Measurements from ENCODE around the gene S100A3. TPM values are rescaled to one million over a fixed set of nuclear protein-coding genes. Genes with fewer than 3 reads are reported as not detected.

The S100A3 gene
- total and polyA plus RNA-seq, 2 of the 8 experiments (the other 6 are each of a cell fraction or from before 2014, with no cell fraction given), result 0.26 to 0.47 TPM

DNA sequence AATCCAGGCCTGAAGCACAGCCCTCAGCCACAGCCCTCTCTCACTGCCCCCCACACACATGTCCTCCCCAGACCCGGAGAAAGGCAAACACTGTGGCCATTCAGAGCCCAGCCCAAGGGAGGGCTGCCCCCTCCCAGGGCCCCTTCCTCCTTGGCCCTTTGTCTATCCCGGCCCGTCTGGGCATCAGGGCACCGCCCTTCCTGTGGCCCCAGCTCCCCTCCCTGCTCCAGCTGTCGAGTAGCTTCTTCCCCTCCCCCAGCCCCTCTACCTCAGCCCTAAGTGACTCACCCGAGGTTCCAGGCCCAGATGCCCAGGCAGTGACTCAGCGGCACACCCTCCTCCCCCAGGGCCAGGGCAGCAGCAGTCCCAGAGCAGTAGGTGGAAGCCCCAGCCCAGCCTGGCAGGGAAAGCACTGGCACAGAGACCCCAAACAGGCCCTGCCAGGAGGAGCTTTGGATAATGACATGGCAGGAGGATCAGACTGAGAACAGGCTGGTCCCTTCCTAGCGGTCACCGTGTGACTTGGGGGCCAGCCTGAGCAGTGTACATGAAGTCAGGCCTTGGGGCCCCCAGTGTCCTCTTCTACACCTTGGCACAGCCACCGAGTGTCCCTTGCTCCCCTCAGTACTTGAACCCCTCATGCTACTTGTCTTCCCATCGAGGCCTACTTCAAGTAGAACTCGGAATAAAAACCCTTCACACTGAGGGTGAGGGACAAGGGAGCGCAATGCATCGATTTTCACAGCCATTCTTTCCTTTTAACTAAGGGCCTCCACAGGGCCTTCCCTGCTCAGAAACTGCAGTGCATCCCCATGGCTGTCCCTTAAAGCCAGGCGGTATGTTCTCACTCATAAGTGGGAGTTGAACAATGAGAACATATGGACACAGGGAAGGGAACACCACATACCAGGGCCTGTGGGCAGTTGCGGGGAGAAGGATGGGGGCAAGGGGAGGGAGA is 17.6 kb upstream of the S100A3 start:
- H4K20me1 ChIP-seq (replicated peaks in 1 of 2; ENCODE audit: control insufficient read depth in 1 of 2, insufficient read depth in 2 of 2, low read length in 2 of 2), result no peaks in the 10 kb centered on the region
- no peak overlapping the region for H3K23ac ChIP-seq (ENCODE audit: insufficient read length)
- H3K9me3 ChIP-seq (ENCODE audit: insufficient read depth in 2 of 2, low read depth in 1 of 2, low read length in 1 of 2), result no peaks in the 10 kb centered on the region
- peak overlapping the region; percentile 34 for H4K5ac ChIP-seq (ENCODE audit: insufficient read length, low read depth, low read length)
- 48% methylated on average over 16 of the region's 16 CpGs; no CpG with 5 or more reads in 1 of the 2 experiments for WGBS, 2 experiments (ENCODE audit: extremely low coverage in 1 of 2, insufficient coverage in 1 of 2, insufficient read length in 1 of 2, insufficient replicate concordance in 2 of 2, low coverage in 1 of 2, low lambda C conversion rate in 2 of 2, missing lambda C conversion rate in 1 of 2)
- H2BK120ac ChIP-seq (replicated peaks; ENCODE audit: low read depth, low read length), result peak overlapping the region; percentile 96
- ChIA-PET POLR2A (ENCODE audit: partially characterized antibody) (interaction anchor here (0.7 to 1.6 kb wide), 12 partner anchors 10 to 82 kb away, joined by 3 to 7 read pairs (median 4); partner anchors contain the start of genes CHTOP, S100A13, S100A16 and S100A4), CTCF (ENCODE audit: partially characterized antibody) (interaction anchor here (0.6 to 4.4 kb wide), 19 partner anchors 14 to 214 kb away, joined by 3 to 20 read pairs (median 5); partner anchors contain the start of genes S100A14, S100A4, S100A5 and S100A6)
- H3K4me2 ChIP-seq (ENCODE audit: insufficient read depth in 1 of 2, low read depth in 2 of 2, low read length in 2 of 2), result peak overlapping the region; percentile 5 to 37; a peak in 3 of 4 replicates
- 0 out of 7 replicates have a peak, but pooled peaks cover 0 to 4% (median 0%) of the 10 kb centered on the region in 4 experiments for H3K27me3 ChIP-seq (replicated peaks in 1 of 4; ENCODE audit: control insufficient read depth in 3 of 4, extremely low read depth in 1 of 4, insufficient read depth in 3 of 4, low read length in 3 of 4)
- H3K4ac ChIP-seq (replicated peaks; ENCODE audit: insufficient read length, low read depth, low read length), result peak overlapping the region; percentile 88
- H2BK20ac ChIP-seq (ENCODE audit: low read length), result peak overlapping the region; percentile 83; the same call in 1 of the 2 replicates
- H2AK5ac ChIP-seq (ENCODE audit: low read depth, low read length), result peak overlapping the region; percentile 96
- H3K27ac ChIP-seq (ENCODE audit: low read depth, low read length), result no peak overlapping the region
- H4K8ac ChIP-seq (ENCODE audit: extremely low read depth, insufficient read depth, low read length), result peak overlapping the region; percentile 64; the same call in 1 of the 2 replicates
- peak overlapping the region; percentile 95; the same call in 1 of the 2 replicates for H2BK15ac ChIP-seq (ENCODE audit: low read length)
- H3K4me3 ChIP-seq (ENCODE audit: extremely low read depth in 1 of 4, insufficient read depth in 2 of 4, low read depth in 3 of 4, low read length in 4 of 4), result no peak overlapping the region
- H2BK5ac ChIP-seq (ENCODE audit: low read depth, low read length), result peak overlapping the region; percentile 97; the same call in 1 of the 2 replicates
- no peaks in the 10 kb centered on the region for H3K79me1 ChIP-seq (ENCODE audit: low read depth, low read length)
- H2AFZ ChIP-seq (ENCODE audit: low read length), result no peak overlapping the region
- no peaks in the 10 kb centered on the region for H3K36me3 ChIP-seq (ENCODE audit: control insufficient read depth in 2 of 4, insufficient read depth in 4 of 4, low read length in 3 of 4)
- H3K79me2 ChIP-seq (ENCODE audit: control insufficient read depth in 1 of 2, insufficient read depth in 2 of 2, low read length in 2 of 2), result no peaks in the 10 kb centered on the region
- H3K9ac ChIP-seq (replicated peaks in 1 of 4; ENCODE audit: extremely low read depth in 1 of 4, low read depth in 3 of 4, low read length in 3 of 4), result peak overlapping the region in 2 of 4 experiments; percentile 26 to 36; a peak in 3 of 7 replicates
- peak overlapping the region; percentile 88 for H3K56ac ChIP-seq (replicated peaks; ENCODE audit: insufficient read length, low read depth, low read length)
- FAIRE-seq (no peak), DNase-seq (ENCODE audit: low read depth in 1 of 2, low spot score in 2 of 2) (peak; percentile 76 to 90)
- H2BK12ac ChIP-seq (ENCODE audit: low read depth, low read length), result peak overlapping the region; percentile 99
- H3K4me1 ChIP-seq (replicated peaks in 1 of 4; ENCODE audit: control insufficient read depth in 3 of 4, insufficient read depth in 4 of 4, low read length in 3 of 4), result peaks cover 11 to 26% (median 20%) of the 10 kb centered on the region in 4 experiments
- H4K91ac ChIP-seq (replicated peaks; ENCODE audit: insufficient read length, low read length), result peak overlapping the region; percentile 96
- H3K14ac ChIP-seq (ENCODE audit: insufficient read length), result no peak overlapping the region
- peaks cover 2% of the 10 kb centered on the region for H3K23me2 ChIP-seq (ENCODE audit: low read depth, low read length)
- peak overlapping the region; percentile 64 for H3K18ac ChIP-seq (ENCODE audit: extremely low read depth, low read length)
- TF ChIP-seq POU5F1 (IDR thresholded peaks at IDR 0.05; ENCODE audit: low read depth, low read length) (no peak), EP300 (IDR thresholded peaks at IDR 0.05; ENCODE audit: borderline replicate concordance in 1 of 2, low read depth in 2 of 2, low read length in 2 of 2) (peak in 1 of 2 experiments; percentile 73; a peak in 1 of 3 replicates), TAF7 (optimal IDR thresholded peaks at IDR 0.05; ENCODE audit: borderline replicate concordance, low read depth, low read length) (peak; percentile 49), RXRA (IDR thresholded peaks at IDR 0.05; ENCODE audit: insufficient read depth, low read depth, low read length) (no peak), NANOG (IDR thresholded peaks at IDR 0.05; ENCODE audit: insufficient read depth, low read depth, low read length, poor library complexity, severe bottlenecking) (no peak), TBP (IDR thresholded peaks at IDR 0.05; ENCODE audit: low read depth, low read length) (peak; percentile 41; the same call in 1 of the 2 replicates), POLR2AphosphoS5 (IDR thresholded peaks at IDR 0.05; ENCODE audit: low read depth, low read length) (no peak), JUND (IDR thresholded peaks at IDR 0.05; ENCODE audit: low read length) (peak; percentile 99), FOSL1 (IDR thresholded peaks at IDR 0.05; ENCODE audit: insufficient read depth, low read depth, low read length) (0 out of 2 replicates have a peak, but pooled peaks have one; percentile 5)

All from H1 (cell line).